Activated T-helper 2 cell treated with anti-CD3 and anti-CD28 coated beads, Interferon-gamma antibody, Interleukin-2, Interleukin-4, amounts not matched to agents 10 μg/mL and 5 μg/mL and 100 μg/mL, durations not matched to agents 14 hours and 24 hours and 36 hours (primary cell): Measurements from ENCODE around the gene SH3RF1. TPM values are rescaled to one million over a fixed set of nuclear protein-coding genes. Genes with fewer than 3 reads are reported as not detected.

Experiments used
- DNase-seq: peaks from one replicate; pipeline ENCODE4 v3.0.0; 2021; ENCODE audit warnings: low spot score
- H3K27ac Mint-ChIP-seq: one replicate; pipeline ENCODE4 v1.8.0; 2021; ENCODE audit warnings: mixed read lengths
- H3K27me3 Mint-ChIP-seq: one replicate; pipeline ENCODE4 v1.8.0; 2021; ENCODE audit warnings: low read depth, mixed read lengths
- H3K36me3 Mint-ChIP-seq: one replicate; pipeline ENCODE4 v1.8.0; 2021; ENCODE audit warnings: low read depth, mixed read lengths
- H3K4me1 Mint-ChIP-seq: one replicate; pipeline ENCODE4 v1.8.0; 2021; ENCODE audit warnings: low read depth, mixed read lengths
- H3K4me3 Mint-ChIP-seq: one replicate; pipeline ENCODE4 v1.8.0; 2021; ENCODE audit warnings: low read depth, mild to moderate bottlenecking, moderate library complexity, mixed read lengths
- H3K9me3 Mint-ChIP-seq: one replicate; pipeline ENCODE4 v1.8.0; 2021; ENCODE audit warnings: mixed read lengths
- intact Hi-C: fragments of 100-400 bp; cut with micrococcal nuclease; formaldehyde crosslinking; loops from one replicate; pipeline ENCODE4 v1.15.1; 2023
- total RNA-seq: library from RNA; stranded (reverse); gene quantifications from 2 replicates; pipeline ENCODE4 v1.2.3, GENCODE V29; 2022

The SH3RF1 gene
- total RNA-seq, 1 donor from 2014 or later, result 1.1 TPM

- Mint-ChIP-seq H3K4me1 (no peaks in the 10 kb centered on the region), H3K27ac (no peak overlapping the region), H3K36me3 (no peaks in the 10 kb centered on the region), H3K9me3 (no peaks in the 10 kb centered on the region), H3K27me3 (peaks cover 2% of the 10 kb centered on the region), H3K4me3 (no peak overlapping the region)
- intact Hi-C loops, result no loop called here
- DNase-seq, result no peak
Observed at GRCh38 chr4:169052594-169052945, 218.2 kb downstream of the SH3RF1 start.

- H3K27ac Mint-ChIP-seq, result no peak overlapping the region
- no peaks in the 10 kb centered on the region for H3K9me3 Mint-ChIP-seq
- intact Hi-C loops, result no loop called here
- no peaks in the 10 kb centered on the region for H3K4me1 Mint-ChIP-seq
- H3K36me3 Mint-ChIP-seq, result no peaks in the 10 kb centered on the region
- DNase-seq, result no peak
- H3K4me3 Mint-ChIP-seq, result no peak overlapping the region
- peaks cover 2% of the 10 kb centered on the region for H3K27me3 Mint-ChIP-seq
Observed at GRCh38 chr4:169051761-169052593, 218.8 kb downstream of the SH3RF1 start.

- H3K9me3 Mint-ChIP-seq, result no peaks in the 10 kb centered on the region
- no peaks in the 10 kb centered on the region for H3K4me1 Mint-ChIP-seq
- no peaks in the 10 kb centered on the region for H3K36me3 Mint-ChIP-seq
- intact Hi-C loops, result no loop called here
- H3K27me3 Mint-ChIP-seq, result peaks cover 2% of the 10 kb centered on the region
- no peak for DNase-seq
- no peak overlapping the region for H3K4me3 Mint-ChIP-seq
- H3K27ac Mint-ChIP-seq, result no peak overlapping the region
Observed at GRCh38 chr4:169050881-169051760, 219.6 kb downstream of the SH3RF1 start.

GRCh38 chr4:169050284-169050683 lies 220.5 kb downstream of the SH3RF1 start:
- Mint-ChIP-seq H3K36me3 (no peaks in the 10 kb centered on the region), H3K9me3 (no peaks in the 10 kb centered on the region), H3K27me3 (no peaks in the 10 kb centered on the region), H3K4me3 (no peak overlapping the region), H3K27ac (no peak overlapping the region), H3K4me1 (no peaks in the 10 kb centered on the region)
- DNase-seq, result no peak
- intact Hi-C loops, result no loop called here

- H3K27ac Mint-ChIP-seq, result no peak overlapping the region
- H3K27me3 Mint-ChIP-seq, result no peaks in the 10 kb centered on the region
- H3K4me3 Mint-ChIP-seq, result no peak overlapping the region
- no peaks in the 10 kb centered on the region for H3K9me3 Mint-ChIP-seq
- no peak for DNase-seq
- no peaks in the 10 kb centered on the region for H3K36me3 Mint-ChIP-seq
- no peaks in the 10 kb centered on the region for H3K4me1 Mint-ChIP-seq
- intact Hi-C loops, result no loop called here
Observed at GRCh38 chr4:169048868-169049414, 221.8 kb downstream of the SH3RF1 start.

GRCh38 chr4:169047956-169048355 lies 222.8 kb downstream of the SH3RF1 start:
- Mint-ChIP-seq H3K4me1 (no peaks in the 10 kb centered on the region), H3K27me3 (no peaks in the 10 kb centered on the region), H3K9me3 (no peaks in the 10 kb centered on the region), H3K36me3 (no peaks in the 10 kb centered on the region), H3K4me3 (no peak overlapping the region), H3K27ac (no peak overlapping the region)
- intact Hi-C loops, result no loop called here
- DNase-seq, result no peak

- intact Hi-C loops, result no loop called here
- H3K4me3 Mint-ChIP-seq, result no peak overlapping the region
Observed at GRCh38 chr4:169045862-169046584, 224.7 kb downstream of the SH3RF1 start.

GRCh38 chr4:169044714-169045447 lies 225.9 kb downstream of the SH3RF1 start:
- intact Hi-C loops, result no loop called here
- no peaks in the 10 kb centered on the region for H3K9me3 Mint-ChIP-seq

More at GRCh38 chr4:169045862-169046584, 224.7 kb downstream of the SH3RF1 start:
- Mint-ChIP-seq H3K36me3 (no peaks in the 10 kb centered on the region), H3K27me3 (no peaks in the 10 kb centered on the region), H3K27ac (no peak overlapping the region), H3K9me3 (no peaks in the 10 kb centered on the region), H3K4me1 (no peaks in the 10 kb centered on the region)
- DNase-seq, result no peak

More at GRCh38 chr4:169044714-169045447, 225.9 kb downstream of the SH3RF1 start:
- H3K4me3 Mint-ChIP-seq, result no peak overlapping the region
- no peak for DNase-seq
- no peaks in the 10 kb centered on the region for H3K4me1 Mint-ChIP-seq
- no peaks in the 10 kb centered on the region for H3K27me3 Mint-ChIP-seq
- no peaks in the 10 kb centered on the region for H3K36me3 Mint-ChIP-seq
- no peak overlapping the region for H3K27ac Mint-ChIP-seq
